MV-4-11 (cell line): Measurements from ENCODE around the gene DCAF12.
"Not testable (repeated sequence)": the region's sequence is repeated elsewhere in the genome, so short reads cannot be mapped to it uniquely, and the experiment has no call there.

Experiments used
- DNase-seq: peaks from one replicate; lab custom pipeline; 2025; lab: John Stamatoyannopoulos, UW

DCAF12 gene

GRCh38 chr9:34126207-34127034 lies at the start of gene DCAF12:
Gene DCAF12 (minus strand): TSS chr9:34126698. CDS start chr9:34126431, 267 bp downstream.
- DNase-seq: peak; percentile 94

- DNase-seq: no peak
These were observed 49.6 kb upstream of the DCAF12 start for GRCh38 chr9:34176089-34176488.

GRCh38 chr9:34171753-34172535 lies 45.4 kb upstream of the DCAF12 start:
- peak; percentile 96 for DNase-seq

DNA sequence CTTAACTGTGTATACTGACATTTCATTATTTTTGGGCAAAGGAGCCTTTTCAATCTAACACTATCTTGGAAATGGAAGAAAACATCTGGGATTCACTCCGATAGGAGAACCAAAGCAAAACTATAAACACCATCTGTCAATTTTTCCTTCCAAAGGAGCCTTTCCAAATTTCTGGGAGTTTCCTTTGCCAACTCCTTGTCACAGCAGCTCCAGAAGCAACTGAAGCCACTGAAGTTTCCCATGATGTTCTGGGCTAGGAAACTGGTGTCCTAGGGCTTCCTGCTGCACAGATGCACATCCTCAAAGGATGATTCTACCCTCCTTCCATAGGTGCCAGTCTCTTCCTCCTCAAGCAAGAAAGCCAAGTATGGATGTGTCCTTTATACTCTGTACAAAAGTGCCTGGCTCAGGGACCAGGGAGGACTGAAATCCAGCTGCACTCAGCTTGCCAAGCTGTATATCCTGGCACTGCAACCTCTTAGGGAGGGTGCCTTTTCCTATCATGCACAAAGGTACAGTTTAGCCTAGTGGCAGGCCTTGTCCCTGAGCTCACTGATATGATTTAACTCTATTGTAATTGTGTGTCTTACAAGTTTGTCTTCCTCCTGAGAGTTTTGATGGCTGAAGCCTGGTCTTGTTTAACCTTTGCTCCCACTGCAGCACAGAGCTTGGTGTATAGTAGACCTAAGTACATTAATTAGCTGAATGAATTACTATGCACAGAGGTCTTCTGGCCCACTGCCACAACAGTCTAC lies 43.9 kb upstream of the DCAF12 start:
- no peak for DNase-seq

GRCh38 chr9:34169125-34169524 lies 42.6 kb upstream of the DCAF12 start:
- DNase-seq: peak; percentile 88

GRCh38 chr9:34163434-34163833 lies 36.9 kb upstream of the DCAF12 start:
- no peak for DNase-seq

DNA sequence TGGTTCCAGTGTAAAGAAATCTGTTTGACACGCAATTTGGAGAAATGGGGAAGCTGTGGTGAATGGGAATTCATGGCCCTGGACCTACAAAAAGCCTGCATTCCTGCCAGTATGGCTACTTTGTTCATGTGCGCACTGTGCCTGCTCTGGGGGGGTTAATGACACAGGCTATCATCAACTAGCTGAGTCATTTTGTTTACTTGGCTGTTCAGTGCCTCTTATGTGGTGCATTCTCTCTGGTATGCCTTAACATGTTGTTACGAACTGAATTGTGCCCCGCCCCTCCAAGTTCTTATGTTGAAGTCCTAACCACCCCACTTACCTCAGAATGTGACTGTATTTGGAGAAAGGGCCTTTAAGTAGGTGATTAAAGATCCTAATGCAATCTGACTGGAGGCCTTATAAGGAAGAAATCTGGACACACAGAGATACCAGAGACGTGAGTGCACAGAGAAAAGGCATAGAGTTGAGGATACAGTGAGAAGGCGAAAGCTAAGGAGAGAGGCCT lies 31.9 kb upstream of the DCAF12 start:
- peak; percentile 76 for DNase-seq

DNA sequence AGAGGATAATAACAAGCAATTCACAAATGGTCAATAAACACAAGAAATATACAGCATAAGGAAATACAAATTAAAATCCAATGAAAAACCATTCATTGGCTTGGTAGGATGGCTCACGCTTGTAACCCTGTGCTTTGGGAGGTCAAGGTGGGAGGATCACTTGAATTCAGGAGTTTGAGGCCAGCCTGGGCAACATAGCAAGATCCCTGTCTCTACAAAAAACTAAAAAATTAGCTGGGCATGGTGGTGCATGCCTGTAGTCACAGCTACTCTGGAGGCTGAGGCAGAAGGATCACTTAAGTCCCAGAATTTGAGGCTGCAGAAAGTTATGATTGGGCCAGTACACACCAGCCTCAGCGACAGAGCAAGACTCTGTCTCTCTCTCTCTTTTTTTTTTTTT lies 31.4 kb upstream of the DCAF12 start:
- no peak for DNase-seq

- DNase-seq: no peak
These were observed 30.8 kb upstream of the DCAF12 start for GRCh38 chr9:34157318-34157717.

- DNase-seq: no peak
These were observed 27.6 kb upstream of the DCAF12 start for GRCh38 chr9:34154057-34154456.

DNA sequence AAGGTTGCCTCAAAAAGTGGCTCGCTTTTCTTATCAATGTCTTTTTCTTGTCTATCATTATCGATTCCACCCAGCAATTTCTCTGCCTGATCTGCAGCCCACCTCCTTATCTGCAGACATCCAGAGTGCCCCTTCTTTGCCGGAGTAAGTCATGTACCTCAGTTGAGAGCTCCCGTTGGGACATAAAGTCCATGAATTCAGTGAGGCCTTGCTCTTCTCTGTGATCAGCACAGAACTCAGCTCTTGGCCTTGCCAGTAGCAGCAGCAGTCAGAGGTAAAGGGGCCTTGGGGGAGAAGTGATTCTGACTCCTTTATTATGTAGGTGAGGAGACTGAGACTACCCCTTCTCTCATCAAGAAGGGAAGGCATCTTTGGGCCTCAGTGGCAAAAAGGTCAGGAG lies 24.9 kb upstream of the DCAF12 start:
- no peak for DNase-seq

- DNase-seq: peak; percentile 17
These were observed 18.7 kb upstream of the DCAF12 start for GRCh38 chr9:34145165-34145564.

- DNase-seq: peak; percentile 63
These were observed 16.6 kb upstream of the DCAF12 start for GRCh38 chr9:34143116-34143515.

GRCh38 chr9:34140853-34141252 lies 14.4 kb upstream of the DCAF12 start:
- DNase-seq: no peak

GRCh38 chr9:34139477-34140146 lies 13.1 kb upstream of the DCAF12 start:
- peak; percentile 61 for DNase-seq

DNA sequence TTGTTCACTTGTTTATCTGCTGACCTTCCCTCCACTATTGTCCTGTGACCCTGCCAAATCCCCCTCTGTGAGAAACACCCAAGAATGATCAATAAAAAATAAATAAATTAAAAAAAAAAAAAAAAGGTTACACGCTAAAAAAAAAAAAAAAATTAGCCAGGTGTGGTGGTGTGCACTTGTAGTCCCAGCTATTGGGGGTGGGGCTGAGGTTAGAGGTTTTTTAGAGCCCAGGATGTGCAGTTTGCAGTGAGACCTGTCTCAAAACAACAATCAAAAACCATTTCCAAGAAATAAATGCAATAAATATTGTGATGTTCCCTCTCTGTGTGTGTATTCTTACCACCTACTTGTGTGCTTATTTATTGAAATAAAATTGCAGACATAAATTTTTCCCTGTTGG lies 12.1 kb upstream of the DCAF12 start:
- DNase-seq: not testable (repeated sequence)

GRCh38 chr9:34134521-34134920 lies 8.0 kb upstream of the DCAF12 start:
- DNase-seq: no peak

GRCh38 chr9:34133436-34133949 lies 7.0 kb upstream of the DCAF12 start:
- DNase-seq: no peak

DNA sequence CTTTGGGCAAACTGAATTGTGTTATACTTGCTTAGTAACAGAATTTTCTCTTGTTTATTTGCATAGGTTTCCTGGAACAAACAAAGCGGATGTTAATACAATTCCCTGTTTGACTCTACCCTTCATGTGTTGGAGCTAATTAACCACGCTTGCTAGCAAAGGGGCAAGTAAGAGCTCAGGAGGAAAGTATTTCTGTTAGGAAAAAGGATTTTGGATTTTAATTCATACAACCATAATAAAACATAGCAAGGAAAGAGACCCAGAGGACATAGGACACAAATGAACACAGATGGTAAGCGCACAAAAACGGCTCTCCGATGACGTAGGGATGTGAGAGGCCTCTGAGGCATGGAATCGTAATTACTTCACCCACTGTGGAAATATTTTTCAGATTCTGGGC lies 5.1 kb upstream of the DCAF12 start:
- no peak for DNase-seq

DNA sequence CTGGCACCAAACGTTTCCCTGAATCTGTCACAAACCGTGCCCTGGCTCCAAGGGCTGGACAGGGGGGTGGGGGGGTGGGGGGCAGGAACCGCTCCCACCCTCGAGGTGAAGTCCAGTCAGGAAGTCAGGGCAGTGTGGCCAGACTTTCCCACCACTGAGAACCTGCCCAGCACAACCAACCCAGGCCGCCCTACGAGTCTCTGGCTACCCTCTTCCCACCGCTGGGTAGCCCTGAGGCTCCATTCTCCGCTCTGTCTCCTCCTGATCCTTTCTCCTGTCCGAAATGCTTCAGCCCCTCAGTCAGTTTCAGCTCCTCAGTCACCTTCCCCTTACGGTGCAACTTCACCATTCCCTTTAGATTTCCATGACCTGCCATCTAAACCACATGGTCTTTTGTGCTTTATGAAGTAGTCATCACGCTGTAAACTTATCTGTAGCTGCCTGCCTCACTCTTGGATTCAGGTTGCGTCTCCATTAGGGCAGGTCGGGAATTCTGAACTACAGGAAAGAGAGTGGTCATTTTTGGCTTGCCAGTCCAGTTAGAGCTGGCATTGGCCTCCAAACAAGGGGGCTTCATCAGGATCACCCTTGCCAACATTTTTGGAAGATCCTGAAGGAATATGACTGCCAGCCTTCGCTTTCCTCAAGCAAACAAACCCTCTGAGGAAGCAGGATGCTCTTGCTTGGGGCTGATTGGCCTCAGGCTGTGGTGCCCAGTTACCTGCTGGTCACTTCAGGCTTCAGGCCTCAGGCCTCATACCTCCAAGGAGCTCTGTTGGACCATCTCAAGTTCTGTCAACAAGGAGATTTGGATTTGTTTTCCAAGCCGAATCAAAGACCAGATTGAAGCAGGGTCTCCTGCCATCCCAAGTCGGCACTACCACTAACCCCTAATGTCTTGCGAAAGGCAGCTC lies 794 bp upstream of the DCAF12 start:
- DNase-seq: no peak
